Natural killer cell treated with Interleukin-12 subunit alpha and Interleukin-12 subunit beta and Interleukin-15 and Interleukin-18, amount 100 ng/mL, for 72 hours (primary cell): Measurements from ENCODE around the gene NMNAT3. TPM values are rescaled to one million over a fixed set of nuclear protein-coding genes. Genes with fewer than 3 reads are reported as not detected.
A peak's percentile ranks its signal among the peaks of the same experiment; 100 is the strongest.

Experiments
- ATAC-seq, 2 donors: fragments of 150-1000 bp; cut with Tn5 transposase in 1 of 2; sonication (Bioruptor Pico), chemical (Tn5 transposase) in 1 of 2; 2 replicates each; pipeline ENCODE4 v1.10.0; 2021
- DNase-seq: peaks from one replicate; pipeline ENCODE4 v3.0.0; 2022; ENCODE audit warnings: low spot score
- H3K27ac Mint-ChIP-seq, 2 donors: 1 replicate in 1 of 2; 2 replicates in 1 of 2; pipeline ENCODE4 v1.8.0; 2022; ENCODE audit warnings: mixed read lengths in 2 of 2, mild to moderate bottlenecking in 1 of 2, moderate library complexity in 1 of 2
- H3K27me3 Mint-ChIP-seq, 2 donors: 1 replicate in 1 of 2; 2 replicates in 1 of 2; pipeline ENCODE4 v1.8.0; 2022; ENCODE audit warnings: mixed read lengths in 2 of 2
- H3K36me3 Mint-ChIP-seq: one replicate; pipeline ENCODE4 v1.8.0; 2022; ENCODE audit warnings: mixed read lengths
- H3K4me1 Mint-ChIP-seq, 2 donors: 1 replicate in 1 of 2; 2 replicates in 1 of 2; pipeline ENCODE4 v1.8.0; 2022; ENCODE audit warnings: low read depth in 2 of 2, mixed read lengths in 2 of 2, mild to moderate bottlenecking in 1 of 2
- H3K4me3 Mint-ChIP-seq: one replicate; pipeline ENCODE4 v1.8.0; 2022; ENCODE audit warnings: mixed read lengths
- H3K9me3 Mint-ChIP-seq: 2 replicates; pipeline ENCODE4 v1.8.0; 2022; ENCODE audit warnings: mixed read lengths
- total RNA-seq, 2 donors: library from RNA; stranded (reverse); gene quantifications; one replicate each; pipeline ENCODE4 v1.2.3, GENCODE V29; 2022

NMNAT3 gene
- total RNA-seq, 2 donors from 2014 or later: 3.4 to 5.0 TPM

GRCh38 chr3:139532976-139533375 is 144.8 kb downstream of the NMNAT3 start:
- Mint-ChIP-seq H3K27ac (no peak overlapping the region), H3K9me3 (no peaks in the 10 kb centered on the region), H3K4me1 (no peaks in the 10 kb centered on the region), H3K4me3 (no peak overlapping the region), H3K36me3 (no peaks in the 10 kb centered on the region), H3K27me3 (peaks cover 8 to 22% of the 10 kb centered on the region in 2 donors)
- ATAC-seq (no peak), DNase-seq (no peak)

- H3K4me1 Mint-ChIP-seq: no peaks in the 10 kb centered on the region
- no peak overlapping the region for H3K27ac Mint-ChIP-seq
- peaks cover 4 to 10% of the 10 kb centered on the region in 2 donors for H3K27me3 Mint-ChIP-seq
- ATAC-seq: no peak
- no peaks in the 10 kb centered on the region for H3K9me3 Mint-ChIP-seq
- DNase-seq: no peak
- H3K4me3 Mint-ChIP-seq: no peak overlapping the region
- no peaks in the 10 kb centered on the region for H3K36me3 Mint-ChIP-seq
Measured at GRCh38 chr3:139530717-139531116, 147.1 kb downstream of the NMNAT3 start.

GRCh38 chr3:139529662-139530061 is 148.1 kb downstream of the NMNAT3 start:
- Mint-ChIP-seq H3K36me3 (no peaks in the 10 kb centered on the region), H3K4me1 (no peaks in the 10 kb centered on the region), H3K4me3 (no peak overlapping the region), H3K27me3 (peaks cover 0 to 4% of the 10 kb centered on the region in 2 donors), H3K9me3 (no peaks in the 10 kb centered on the region), H3K27ac (no peak overlapping the region)
- no peak for ATAC-seq
- no peak for DNase-seq

GRCh38 chr3:139528924-139529323 is 148.8 kb downstream of the NMNAT3 start:
- no peak for DNase-seq
- Mint-ChIP-seq H3K9me3 (no peaks in the 10 kb centered on the region), H3K4me1 (no peaks in the 10 kb centered on the region), H3K4me3 (no peak overlapping the region), H3K36me3 (no peaks in the 10 kb centered on the region), H3K27ac (no peak overlapping the region), H3K27me3 (peaks cover 0 to 4% of the 10 kb centered on the region in 2 donors)
- no peak for ATAC-seq

- Mint-ChIP-seq H3K4me1 (no peaks in the 10 kb centered on the region), H3K27ac (no peak overlapping the region), H3K4me3 (no peak overlapping the region), H3K27me3 (peaks cover 0 to 4% of the 10 kb centered on the region in 2 donors), H3K36me3 (no peaks in the 10 kb centered on the region), H3K9me3 (no peaks in the 10 kb centered on the region)
- DNase-seq (no peak), ATAC-seq (peak in 1 of 2 donors; percentile 14)
Measured at GRCh38 chr3:139528281-139528680, 149.5 kb downstream of the NMNAT3 start.

- Mint-ChIP-seq H3K9me3 (no peaks in the 10 kb centered on the region), H3K27me3 (peaks cover 0 to 4% of the 10 kb centered on the region in 2 donors), H3K4me3 (no peak overlapping the region), H3K27ac (no peak overlapping the region), H3K4me1 (no peaks in the 10 kb centered on the region), H3K36me3 (no peaks in the 10 kb centered on the region)
- DNase-seq (no peak), ATAC-seq (no peak)
Measured at GRCh38 chr3:139527265-139527664, 150.5 kb downstream of the NMNAT3 start.

- H3K9me3 Mint-ChIP-seq: no peaks in the 10 kb centered on the region
- peaks cover 0 to 4% of the 10 kb centered on the region in 2 donors for H3K27me3 Mint-ChIP-seq
- H3K36me3 Mint-ChIP-seq: no peaks in the 10 kb centered on the region
- H3K4me3 Mint-ChIP-seq: no peak overlapping the region
- no peaks in the 10 kb centered on the region for H3K4me1 Mint-ChIP-seq
- ATAC-seq (no peak), DNase-seq (no peak)
- H3K27ac Mint-ChIP-seq: no peak overlapping the region
Measured at GRCh38 chr3:139526146-139526545, 151.6 kb downstream of the NMNAT3 start.

GRCh38 chr3:139524841-139525636 is 152.7 kb downstream of the NMNAT3 start:
- Mint-ChIP-seq H3K27ac (no peak overlapping the region), H3K36me3 (no peaks in the 10 kb centered on the region), H3K27me3 (peaks cover 0 to 4% of the 10 kb centered on the region in 2 donors), H3K4me1 (no peaks in the 10 kb centered on the region), H3K4me3 (no peak overlapping the region), H3K9me3 (no peaks in the 10 kb centered on the region)
- ATAC-seq (no peak), DNase-seq (no peak)

GRCh38 chr3:139523718-139524117 is 154.1 kb downstream of the NMNAT3 start:
- Mint-ChIP-seq H3K4me3 (no peak overlapping the region), H3K27ac (no peak overlapping the region), H3K9me3 (no peaks in the 10 kb centered on the region), H3K36me3 (no peaks in the 10 kb centered on the region), H3K4me1 (no peaks in the 10 kb centered on the region), H3K27me3 (peaks cover 0 to 6% of the 10 kb centered on the region in 2 donors)
- ATAC-seq: no peak
- no peak for DNase-seq

- no peaks in the 10 kb centered on the region for H3K36me3 Mint-ChIP-seq
- DNase-seq (no peak), ATAC-seq (peak in 1 of 2 donors; percentile 34)
- H3K4me3 Mint-ChIP-seq: no peak overlapping the region
- no peaks in the 10 kb centered on the region for H3K4me1 Mint-ChIP-seq
- peaks cover 0 to 6% of the 10 kb centered on the region in 2 donors for H3K27me3 Mint-ChIP-seq
- H3K9me3 Mint-ChIP-seq: no peaks in the 10 kb centered on the region
- H3K27ac Mint-ChIP-seq: no peak overlapping the region
Measured at GRCh38 chr3:139523166-139523565, 154.6 kb downstream of the NMNAT3 start.

- Mint-ChIP-seq H3K36me3 (no peaks in the 10 kb centered on the region), H3K4me3 (no peak overlapping the region), H3K9me3 (no peaks in the 10 kb centered on the region), H3K4me1 (no peaks in the 10 kb centered on the region), H3K27ac (no peak overlapping the region), H3K27me3 (peaks cover 0 to 6% of the 10 kb centered on the region in 2 donors)
- no peak for ATAC-seq
- DNase-seq: no peak
Measured at GRCh38 chr3:139522421-139522820, 155.4 kb downstream of the NMNAT3 start.

GRCh38 chr3:139521816-139522215 is 156.0 kb downstream of the NMNAT3 start:
- Mint-ChIP-seq H3K27me3 (peaks cover 0 to 5% of the 10 kb centered on the region in 2 donors), H3K4me3 (no peak overlapping the region), H3K36me3 (no peaks in the 10 kb centered on the region), H3K27ac (no peak overlapping the region), H3K4me1 (no peaks in the 10 kb centered on the region), H3K9me3 (no peaks in the 10 kb centered on the region)
- no peak for DNase-seq
- ATAC-seq: no peak

- no peaks in the 10 kb centered on the region for H3K9me3 Mint-ChIP-seq
- H3K36me3 Mint-ChIP-seq: no peaks in the 10 kb centered on the region
- DNase-seq (no peak), ATAC-seq (no peak)
- H3K27ac Mint-ChIP-seq: no peak overlapping the region
- H3K27me3 Mint-ChIP-seq: peaks cover 0 to 2% of the 10 kb centered on the region in 2 donors
- no peak overlapping the region for H3K4me3 Mint-ChIP-seq
- no peaks in the 10 kb centered on the region for H3K4me1 Mint-ChIP-seq
Measured at GRCh38 chr3:139521144-139521543, 156.6 kb downstream of the NMNAT3 start.

- H3K4me3 Mint-ChIP-seq: no peak overlapping the region
- peak in 1 of 2 donors; percentile 34 for ATAC-seq
- peaks cover 0 to 2% of the 10 kb centered on the region in 2 donors for H3K27me3 Mint-ChIP-seq
- H3K27ac Mint-ChIP-seq: no peak overlapping the region
- DNase-seq: no peak
- no peaks in the 10 kb centered on the region for H3K36me3 Mint-ChIP-seq
- H3K4me1 Mint-ChIP-seq: no peaks in the 10 kb centered on the region
- no peaks in the 10 kb centered on the region for H3K9me3 Mint-ChIP-seq
Measured at GRCh38 chr3:139519998-139520737, 157.6 kb downstream of the NMNAT3 start.
